Lower leg skin (tissue), 3 donors: ENCODE measurements around the gene GNB1L.

Source experiments
- POLR2A ChIP-seq, 2 donors: fragments of 450-650 bp; IDR thresholded peaks; one replicate each; pipeline ENCODE4 v1.6.1; 2016 to 2017; ENCODE audit warnings: antibody characterized with exemption in 2 of 2, mild to moderate bottlenecking in 1 of 2, moderate library complexity in 1 of 2
- TF ChIP-seq, protein P1 (sequence below), 3 donors: fragments of 450-650 bp; IDR thresholded peaks; one replicate each; pipeline ENCODE4 v1.5.1; 2016; ENCODE audit warnings: antibody characterized with exemption in 3 of 3, mild to moderate bottlenecking in 3 of 3, moderate library complexity in 2 of 3

- no peak for TF ChIP-seq POLR2A (IDR thresholded peaks at IDR 0.05)
- TF ChIP-seq, protein P1, sequence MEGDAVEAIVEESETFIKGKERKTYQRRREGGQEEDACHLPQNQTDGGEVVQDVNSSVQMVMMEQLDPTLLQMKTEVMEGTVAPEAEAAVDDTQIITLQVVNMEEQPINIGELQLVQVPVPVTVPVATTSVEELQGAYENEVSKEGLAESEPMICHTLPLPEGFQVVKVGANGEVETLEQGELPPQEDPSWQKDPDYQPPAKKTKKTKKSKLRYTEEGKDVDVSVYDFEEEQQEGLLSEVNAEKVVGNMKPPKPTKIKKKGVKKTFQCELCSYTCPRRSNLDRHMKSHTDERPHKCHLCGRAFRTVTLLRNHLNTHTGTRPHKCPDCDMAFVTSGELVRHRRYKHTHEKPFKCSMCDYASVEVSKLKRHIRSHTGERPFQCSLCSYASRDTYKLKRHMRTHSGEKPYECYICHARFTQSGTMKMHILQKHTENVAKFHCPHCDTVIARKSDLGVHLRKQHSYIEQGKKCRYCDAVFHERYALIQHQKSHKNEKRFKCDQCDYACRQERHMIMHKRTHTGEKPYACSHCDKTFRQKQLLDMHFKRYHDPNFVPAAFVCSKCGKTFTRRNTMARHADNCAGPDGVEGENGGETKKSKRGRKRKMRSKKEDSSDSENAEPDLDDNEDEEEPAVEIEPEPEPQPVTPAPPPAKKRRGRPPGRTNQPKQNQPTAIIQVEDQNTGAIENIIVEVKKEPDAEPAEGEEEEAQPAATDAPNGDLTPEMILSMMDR (IDR thresholded peaks at IDR 0.05), result no peak
Measured at GRCh38 chr22:19901577-19902244, 47.0 kb upstream of the GNB1L start.
